Measurements from ENCODE around the gene STYK1.

Gene STYK1

DNA sequence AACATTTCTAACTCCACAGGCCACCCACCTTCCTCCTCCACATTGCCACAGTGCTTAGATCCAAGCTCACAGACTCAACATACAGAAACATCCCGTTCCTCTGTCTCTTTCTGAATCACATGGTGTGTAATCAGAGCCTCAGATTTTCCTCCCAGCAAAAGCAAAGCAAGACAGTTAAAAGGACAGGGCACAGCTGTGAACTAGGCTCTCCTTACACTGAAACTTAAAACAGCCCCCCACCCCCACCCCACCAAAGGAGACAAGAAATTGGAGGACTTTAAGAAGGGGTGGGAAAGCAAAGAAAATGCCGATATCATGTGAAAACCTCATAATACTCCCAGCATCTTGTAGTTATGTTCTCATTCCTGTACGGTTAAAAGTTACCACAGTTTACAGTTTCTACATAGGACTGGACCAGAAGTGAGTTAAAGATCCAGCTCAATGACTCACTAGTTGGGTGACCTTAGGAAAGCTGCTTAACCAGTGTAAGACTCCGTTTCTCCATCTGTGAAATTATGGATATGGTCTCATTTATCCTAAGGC lies 44.5 kb upstream of the STYK1 start:
- Histone ChIP-seq H3F3A (ENCODE audit: insufficient read depth) (no peaks in the 10 kb centered on the region), H4K20me1 (ENCODE audit: low read depth, low read length) (no peaks in the 10 kb centered on the region), H3K9me3 (ENCODE audit: insufficient read depth, low read length) (no peaks in the 10 kb centered on the region), H3K9ac (ENCODE audit: low read length) (no peak overlapping the region), H3K9me2 (replicated peaks; ENCODE audit: insufficient read depth, low read length) (no peaks in the 10 kb centered on the region), H2AFZ (ENCODE audit: low read depth, low read length, severe bottlenecking) (no peak overlapping the region), H3K36me3 (ENCODE audit: low read length) (no peaks in the 10 kb centered on the region), H3K79me2 (ENCODE audit: insufficient read depth, low read length) (no peaks in the 10 kb centered on the region), H3K4me2 (ENCODE audit: low read depth, low read length, poor library complexity, severe bottlenecking) (no peak overlapping the region), H3K27me3 (ENCODE audit: low read length) (no peaks in the 10 kb centered on the region), H3K4me3 (ENCODE audit: insufficient read depth, low read length, poor library complexity, severe bottlenecking) (no peak overlapping the region), H3K27ac (ENCODE audit: low read depth, low read length) (no peak overlapping the region)
- TF ChIP-seq EZH2phosphoT487 (conservative IDR thresholded peaks at IDR 0.05; ENCODE audit: low read length) (no peak), CTCF (IDR thresholded peaks at IDR 0.05; ENCODE audit: insufficient read depth, low read length, poor library complexity, severe bottlenecking) (no peak)

DNA sequence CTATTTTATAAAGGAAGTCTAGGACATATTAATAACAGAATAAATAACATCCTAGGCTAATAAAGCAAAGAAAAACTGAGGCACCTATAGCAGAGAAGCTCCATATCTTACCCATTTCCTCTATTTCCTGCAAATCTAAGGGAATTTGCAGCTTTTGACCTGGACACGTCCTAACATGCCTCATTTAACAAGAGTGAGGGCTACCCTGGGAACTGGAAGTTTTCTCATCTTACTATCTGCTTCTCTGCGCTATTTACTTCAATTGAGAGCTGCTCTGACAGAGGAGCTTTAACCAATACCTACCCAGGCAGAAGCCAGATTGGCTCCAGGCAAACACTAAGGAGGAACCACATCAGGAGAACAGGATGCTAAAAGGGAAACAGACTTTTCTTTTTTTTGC lies 43.6 kb upstream of the STYK1 start:
- no peaks in the 10 kb centered on the region for H3K36me3 ChIP-seq (ENCODE audit: low read length)

GRCh38 chr12:10716704-10717315 lies 43.0 kb upstream of the STYK1 start:
- no peaks in the 10 kb centered on the region for H3K9me2 ChIP-seq (replicated peaks; ENCODE audit: insufficient read depth, low read length)
- no peak overlapping the region for H3K4me3 ChIP-seq (ENCODE audit: insufficient read depth, low read length, poor library complexity, severe bottlenecking)
- TF ChIP-seq CTCF (IDR thresholded peaks at IDR 0.05; ENCODE audit: insufficient read depth, low read length, poor library complexity, severe bottlenecking) (no peak), EZH2phosphoT487 (conservative IDR thresholded peaks at IDR 0.05; ENCODE audit: low read length) (no peak)
- no peaks in the 10 kb centered on the region for H3K79me2 ChIP-seq (ENCODE audit: insufficient read depth, low read length)
- no peak overlapping the region for H3K4me2 ChIP-seq (ENCODE audit: low read depth, low read length, poor library complexity, severe bottlenecking)
- H3K27me3 ChIP-seq (ENCODE audit: low read length) = no peaks in the 10 kb centered on the region
- H3K9ac ChIP-seq (ENCODE audit: low read length) = no peak overlapping the region
- H3F3A ChIP-seq (ENCODE audit: insufficient read depth) = no peaks in the 10 kb centered on the region
- H2AFZ ChIP-seq (ENCODE audit: low read depth, low read length, severe bottlenecking) = no peak overlapping the region
- no peak overlapping the region for H3K27ac ChIP-seq (ENCODE audit: low read depth, low read length)
- H3K9me3 ChIP-seq (ENCODE audit: insufficient read depth, low read length) = no peaks in the 10 kb centered on the region
- H4K20me1 ChIP-seq (ENCODE audit: low read depth, low read length) = no peaks in the 10 kb centered on the region
- H3K36me3 ChIP-seq (ENCODE audit: low read length) = no peaks in the 10 kb centered on the region

More for the DNA sequence above, 43.6 kb upstream of the STYK1 start:
- Histone ChIP-seq H3K4me2 (ENCODE audit: low read depth, low read length, poor library complexity, severe bottlenecking) (no peak overlapping the region), H3K9ac (ENCODE audit: low read length) (no peak overlapping the region), H3K9me3 (ENCODE audit: insufficient read depth, low read length) (no peaks in the 10 kb centered on the region), H3F3A (ENCODE audit: insufficient read depth) (no peaks in the 10 kb centered on the region), H3K79me2 (ENCODE audit: insufficient read depth, low read length) (no peaks in the 10 kb centered on the region), H3K27me3 (ENCODE audit: low read length) (no peaks in the 10 kb centered on the region), H2AFZ (ENCODE audit: low read depth, low read length, severe bottlenecking) (no peak overlapping the region), H3K9me2 (replicated peaks; ENCODE audit: insufficient read depth, low read length) (no peaks in the 10 kb centered on the region), H3K4me3 (ENCODE audit: insufficient read depth, low read length, poor library complexity, severe bottlenecking) (no peak overlapping the region), H3K27ac (ENCODE audit: low read depth, low read length) (no peak overlapping the region), H4K20me1 (ENCODE audit: low read depth, low read length) (no peaks in the 10 kb centered on the region)
- TF ChIP-seq EZH2phosphoT487 (conservative IDR thresholded peaks at IDR 0.05; ENCODE audit: low read length) (no peak), CTCF (IDR thresholded peaks at IDR 0.05; ENCODE audit: insufficient read depth, low read length, poor library complexity, severe bottlenecking) (no peak)
